Astrocyte (in vitro differentiated cells and primary cell): Measurements from ENCODE around the gene GPN3.

Experiments used
- CTCF ChIP-seq: IDR thresholded peaks from 2 replicates; pipeline ENCODE4 v1.5.1; 2011; ENCODE audit warnings: low read depth, mild to moderate bottlenecking, inconsistent platforms, low read length, moderate library complexity; ENCODE audit not compliant: insufficient read depth
- EZH2 ChIP-seq: IDR thresholded peaks from 2 replicates; pipeline ENCODE4 v1.6.1; 2012; ENCODE audit warnings: mild to moderate bottlenecking, low read length, inconsistent platforms; ENCODE audit not compliant: insufficient read depth

DNA sequence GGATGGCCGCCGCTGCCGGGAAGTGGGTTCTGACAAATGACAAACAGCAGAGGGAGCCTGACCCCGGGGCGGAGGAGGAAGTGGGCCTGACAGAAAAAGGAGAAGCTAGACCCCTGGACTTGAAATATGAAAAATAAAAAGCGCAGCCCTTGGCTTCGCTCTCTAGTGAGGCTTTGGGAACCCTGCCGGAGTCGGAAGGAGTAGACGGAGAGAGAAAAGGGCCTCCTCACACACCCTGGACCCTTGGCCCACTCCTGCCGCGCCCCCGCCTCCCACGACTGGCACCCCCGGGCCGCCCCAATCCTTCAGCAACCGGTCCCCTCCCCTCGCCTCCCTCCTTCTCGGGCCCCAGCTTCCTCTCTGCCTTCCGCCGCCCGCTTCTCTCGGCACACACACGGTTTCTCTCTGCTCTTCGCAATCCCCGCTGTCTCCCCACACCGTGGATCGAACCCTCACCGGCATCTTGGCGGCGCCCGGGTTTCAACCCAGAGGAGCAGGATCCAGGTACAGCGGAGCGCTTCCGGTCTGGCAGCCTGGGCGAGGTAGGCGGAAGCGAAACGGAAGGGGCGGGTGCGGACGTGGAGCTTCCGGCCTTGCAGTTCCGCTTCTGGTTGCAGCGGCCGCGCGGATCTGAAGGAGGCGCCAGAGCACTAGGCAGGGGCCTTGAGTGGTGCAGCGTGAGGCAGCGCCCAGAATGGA is 18.1 kb downstream of the GPN3 start, which contains the start of gene ARPC3:
- TF ChIP-seq CTCF (peak; percentile 71), EZH2 (no peak)
